CD8-positive, alpha-beta memory T cell (primary cell): ENCODE measurements around the gene MND1. TPM values are rescaled to one million over a fixed set of nuclear protein-coding genes. Genes with fewer than 3 reads are reported as not detected.

Experiments
- CTCF ChIA-PET: fragments of 350-600 bp; sonication (Branson Sonifier 250); formaldehyde crosslinking; loops from one replicate; lab custom pipeline; 2021; ENCODE audit warnings: antibody characterized with exemption; lab: Charles Lee
- POLR2A ChIA-PET: fragments of 350-600 bp; sonication (Branson Sonifier 250); formaldehyde crosslinking; loops from one replicate; lab custom pipeline; 2021; ENCODE audit warnings: antibody characterized with exemption; lab: Charles Lee
- DNase-seq, 5 donors: peaks; one replicate each; pipeline versions ENCODE4 v3.0.0 to v3.0.0-alpha.2; 2020 to 2022; ENCODE audit warnings: mixed read lengths in 1 of 5
- H3K27ac ChIP-seq: one replicate; pipeline ENCODE4 v1.7.0; 2013; ENCODE audit warnings: low read depth, mild to moderate bottlenecking, low read length, moderate library complexity
- H3K27me3 ChIP-seq: 2 replicates; pipeline ENCODE4 v1.7.0; 2013; ENCODE audit warnings: low read length, mild to moderate bottlenecking; ENCODE audit not compliant: insufficient read depth, poor library complexity, severe bottlenecking
- H3K36me3 ChIP-seq: 2 replicates; pipeline ENCODE4 v1.7.0; 2013; ENCODE audit warnings: mild to moderate bottlenecking, low read length, moderate library complexity; ENCODE audit not compliant: insufficient read depth
- H3K4me1 ChIP-seq: 2 replicates; pipeline ENCODE4 v1.7.0; 2013; ENCODE audit warnings: mild to moderate bottlenecking, low read length, moderate library complexity; ENCODE audit not compliant: insufficient read depth
- H3K4me3 ChIP-seq: 2 replicates; pipeline ENCODE4 v1.7.0; 2013; ENCODE audit warnings: mild to moderate bottlenecking, low read length
- H3K9me3 ChIP-seq: 2 replicates; pipeline ENCODE4 v1.7.0; 2013; ENCODE audit warnings: mild to moderate bottlenecking, low read length
- H3K27ac Mint-ChIP-seq, 8 donors: one replicate each; pipeline ENCODE4 v1.8.0; 2020 to 2021; ENCODE audit warnings: mixed read lengths in 8 of 8, mild to moderate bottlenecking in 6 of 8, inconsistent platforms in 3 of 8, moderate library complexity in 3 of 8
- H3K27me3 Mint-ChIP-seq, 2 donors: one replicate each; pipeline ENCODE4 v1.8.0; 2020 to 2021; ENCODE audit warnings: mixed read lengths in 2 of 2, mild to moderate bottlenecking in 1 of 2, moderate library complexity in 1 of 2
- H3K36me3 Mint-ChIP-seq, 3 donors: one replicate each; pipeline ENCODE4 v1.8.0; 2020 to 2021; ENCODE audit warnings: mixed read lengths in 3 of 3, inconsistent platforms in 1 of 3, mild to moderate bottlenecking in 1 of 3
- H3K4me1 Mint-ChIP-seq, 3 donors: one replicate each; pipeline ENCODE4 v1.8.0; 2020 to 2021; ENCODE audit warnings: mixed read lengths in 3 of 3, inconsistent platforms in 1 of 3, mild to moderate bottlenecking in 1 of 3
- H3K4me3 Mint-ChIP-seq, 7 donors: one replicate each; pipeline ENCODE4 v1.8.0; 2020 to 2021; ENCODE audit warnings: mixed read lengths in 7 of 7, mild to moderate bottlenecking in 6 of 7, moderate library complexity in 4 of 7, inconsistent platforms in 2 of 7
- H3K9me3 Mint-ChIP-seq, 5 donors: one replicate each; pipeline ENCODE4 v1.8.0; 2020 to 2022; ENCODE audit warnings: mixed read lengths in 5 of 5, mild to moderate bottlenecking in 3 of 5, moderate library complexity in 2 of 5, inconsistent platforms in 1 of 5
- polyA plus RNA-seq: library from polyadenylated mRNA; unstranded; fragments of 300-500 nt; fragmentation: Illumina TruSeq; gene quantifications from one replicate; pipeline ENCODE4 v1.2.3, GENCODE V29; 2021
- total RNA-seq, 2 experiments: library from RNA; stranded (reverse); gene quantifications; one replicate each; pipeline ENCODE4 v1.2.3, GENCODE V29; 2021

MND1 gene
- total and polyA plus RNA-seq, 3 experiments from 2014 or later, result 0.31 to 21.6 (median 20.2) TPM

DNA sequence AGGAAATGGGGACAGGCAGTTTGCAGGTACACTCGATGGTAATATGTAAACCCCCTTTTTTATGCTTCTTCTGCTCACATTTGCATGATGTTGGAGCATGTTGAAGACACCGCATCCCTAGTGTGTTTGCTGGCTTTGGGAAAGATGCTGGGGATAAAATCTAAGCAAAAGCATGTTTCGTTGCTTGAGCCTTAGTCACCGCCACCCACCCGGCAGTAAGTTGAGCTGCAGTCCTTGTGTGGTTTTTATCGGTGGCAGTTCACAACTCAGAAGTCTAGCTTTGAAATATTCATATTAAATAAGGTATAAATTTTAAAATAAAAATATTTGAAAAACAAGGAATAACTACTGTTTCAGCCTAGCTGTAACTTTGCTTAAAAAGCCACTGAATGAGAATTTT is 21.7 kb upstream of the MND1 start:
- no peak for DNase-seq
- Mint-ChIP-seq H3K4me3 (no peak overlapping the region), H3K27ac (no peak overlapping the region), H3K9me3 (no peaks in the 10 kb centered on the region), H3K4me1 (no peaks in the 10 kb centered on the region), H3K27me3 (peaks cover 8 to 56% of the 10 kb centered on the region in 2 donors), H3K36me3 (no peaks in the 10 kb centered on the region)
- POLR2A ChIA-PET, result no interaction called here
- H3K4me1 ChIP-seq, result no peaks in the 10 kb centered on the region
- CTCF ChIA-PET, result no interaction called here
- H3K36me3 ChIP-seq, result no peaks in the 10 kb centered on the region
- H3K27me3 ChIP-seq, result no peaks in the 10 kb centered on the region
- H3K27ac ChIP-seq, result no peak overlapping the region
- H3K9me3 ChIP-seq, result no peaks in the 10 kb centered on the region
- no peak overlapping the region for H3K4me3 ChIP-seq

DNA sequence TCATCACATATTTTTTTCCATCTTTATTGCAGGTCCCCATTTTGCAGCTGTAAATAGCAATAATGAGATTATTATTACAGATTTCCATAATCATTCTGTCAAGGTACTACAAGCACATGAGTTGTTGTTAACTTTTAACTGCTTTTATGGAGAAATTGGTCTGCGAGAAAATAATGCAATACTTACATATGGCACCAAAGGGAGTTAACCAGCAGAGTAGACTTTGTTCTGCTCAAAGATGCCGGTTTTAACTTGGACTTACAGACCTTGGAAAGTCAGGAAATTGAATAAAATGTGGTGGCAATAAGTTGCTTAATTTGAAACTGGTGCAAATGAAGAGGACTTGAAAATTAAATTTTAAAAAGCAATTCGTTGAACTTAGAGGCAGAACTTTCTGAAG is 20.4 kb upstream of the MND1 start:
- Mint-ChIP-seq H3K4me1 (no peaks in the 10 kb centered on the region), H3K9me3 (no peaks in the 10 kb centered on the region), H3K27me3 (peaks cover 8 to 56% of the 10 kb centered on the region in 2 donors), H3K27ac (no peak overlapping the region), H3K4me3 (no peak overlapping the region), H3K36me3 (no peaks in the 10 kb centered on the region)
- no peaks in the 10 kb centered on the region for H3K36me3 ChIP-seq
- H3K4me1 ChIP-seq, result no peaks in the 10 kb centered on the region
- no peak overlapping the region for H3K4me3 ChIP-seq
- ChIA-PET POLR2A (no interaction called here), CTCF (no interaction called here)
- no peak overlapping the region for H3K27ac ChIP-seq
- no peak for DNase-seq
- H3K27me3 ChIP-seq, result no peaks in the 10 kb centered on the region
- H3K9me3 ChIP-seq, result no peaks in the 10 kb centered on the region

DNA sequence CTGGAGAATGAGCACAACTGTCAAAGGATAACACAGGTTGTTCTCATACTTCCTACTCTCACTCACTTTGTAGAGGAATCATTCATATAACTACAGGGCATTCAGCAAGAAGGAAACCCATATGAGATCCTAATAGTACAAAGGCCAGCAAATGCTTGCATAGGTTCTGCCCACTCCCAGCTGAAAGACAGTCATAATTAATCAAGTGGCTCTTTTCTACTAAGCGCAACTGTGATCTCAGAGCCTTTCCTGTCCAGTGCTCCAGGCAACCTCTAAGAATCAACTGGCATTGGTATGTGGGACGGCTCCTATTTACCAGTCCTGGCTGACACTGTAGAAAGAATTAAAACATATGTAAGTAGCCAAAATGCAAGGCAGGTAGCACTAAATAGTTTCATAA is 18.9 kb upstream of the MND1 start:
- no peaks in the 10 kb centered on the region for H3K36me3 ChIP-seq
- Mint-ChIP-seq H3K27ac (no peak overlapping the region), H3K4me3 (no peak overlapping the region), H3K36me3 (no peaks in the 10 kb centered on the region), H3K4me1 (no peaks in the 10 kb centered on the region), H3K9me3 (no peaks in the 10 kb centered on the region), H3K27me3 (peaks cover 6 to 51% of the 10 kb centered on the region in 2 donors)
- no peak for DNase-seq
- H3K4me3 ChIP-seq, result no peak overlapping the region
- no peaks in the 10 kb centered on the region for H3K9me3 ChIP-seq
- no peaks in the 10 kb centered on the region for H3K4me1 ChIP-seq
- H3K27ac ChIP-seq, result no peak overlapping the region
- H3K27me3 ChIP-seq, result no peaks in the 10 kb centered on the region
- ChIA-PET POLR2A (no interaction called here), CTCF (no interaction called here)

DNA sequence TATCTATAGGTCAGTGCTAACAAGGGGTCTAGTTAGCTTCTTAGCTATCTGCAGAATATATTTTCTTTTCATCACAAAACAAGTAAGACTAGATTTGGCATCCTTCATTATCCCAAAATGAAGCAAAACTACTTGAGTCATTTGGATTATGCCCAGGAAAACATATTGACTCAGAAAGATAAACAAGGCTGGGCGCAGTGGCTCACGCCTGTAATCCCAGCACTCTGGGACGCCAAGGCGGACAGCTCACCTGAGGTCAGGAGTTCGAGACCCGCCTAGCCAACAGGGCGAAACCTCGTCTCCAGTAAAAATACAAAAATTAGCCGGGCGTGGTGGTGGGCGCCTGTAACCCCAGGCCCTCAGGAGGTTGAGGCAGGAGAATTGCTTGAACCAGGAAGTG is 18.0 kb upstream of the MND1 start:
- H3K4me1 Mint-ChIP-seq, result no peaks in the 10 kb centered on the region
- no peak for DNase-seq
- Histone ChIP-seq H3K4me3 (no peak overlapping the region), H3K4me1 (no peaks in the 10 kb centered on the region), H3K9me3 (no peaks in the 10 kb centered on the region), H3K27ac (no peak overlapping the region), H3K36me3 (no peaks in the 10 kb centered on the region), H3K27me3 (no peaks in the 10 kb centered on the region)
- H3K36me3 Mint-ChIP-seq, result no peaks in the 10 kb centered on the region
- H3K27ac Mint-ChIP-seq, result no peak overlapping the region
- POLR2A ChIA-PET, result no interaction called here
- no peaks in the 10 kb centered on the region for H3K9me3 Mint-ChIP-seq
- CTCF ChIA-PET, result interaction anchor here (1.8 kb wide), 1 partner anchor 184 kb away, joined by 6 read pairs; no protein-coding TSS in a partner anchor
- peaks cover 10 to 42% of the 10 kb centered on the region in 2 donors for H3K27me3 Mint-ChIP-seq
- no peak overlapping the region for H3K4me3 Mint-ChIP-seq

DNA sequence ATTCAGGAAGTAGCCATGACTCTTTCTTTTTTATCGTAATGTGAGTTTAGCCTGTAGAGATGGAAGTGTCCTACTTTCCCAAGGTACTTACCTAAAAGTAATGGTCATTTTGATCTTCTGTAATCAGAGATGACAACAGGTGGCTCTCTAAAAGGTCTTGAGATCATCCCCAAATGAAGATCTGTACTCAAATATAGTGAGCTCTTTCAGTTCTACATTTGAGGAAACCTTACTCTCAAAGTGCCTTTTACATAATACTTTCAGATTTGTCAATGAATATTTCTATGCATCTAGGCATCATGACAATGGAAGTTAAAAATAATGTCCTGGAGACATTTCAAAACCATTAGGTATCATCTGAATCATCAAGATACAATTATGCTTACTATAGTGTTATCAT is 17.2 kb upstream of the MND1 start:
- ChIA-PET POLR2A (no interaction called here), CTCF (interaction anchor here (1.8 kb wide), 1 partner anchor 184 kb away, joined by 6 read pairs; no protein-coding TSS in a partner anchor)

DNA sequence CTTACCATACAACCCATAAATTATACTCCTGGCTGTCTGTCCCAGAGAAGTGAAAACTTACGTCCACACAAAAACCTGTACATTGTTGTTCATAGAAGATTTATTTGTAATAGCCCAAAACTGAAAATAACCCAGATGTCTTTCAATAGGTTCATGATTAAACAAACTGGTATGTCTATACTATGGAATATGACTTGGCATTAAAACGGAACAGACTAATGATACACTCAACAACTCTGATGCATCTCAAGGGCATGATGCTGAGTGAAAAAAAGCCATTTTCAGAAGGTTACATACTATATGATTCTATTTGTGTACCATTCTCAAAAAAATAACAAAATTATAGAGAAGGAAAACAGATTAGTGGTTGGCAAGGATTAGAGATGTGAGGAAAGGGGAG is 11.6 kb upstream of the MND1 start:
- H3K27me3 Mint-ChIP-seq, result peaks cover 4 to 7% of the 10 kb centered on the region in 2 donors

More for the DNA sequence above, 17.2 kb upstream of the MND1 start:
- no peak overlapping the region for H3K27ac ChIP-seq
- H3K27me3 Mint-ChIP-seq, result peaks cover 6 to 37% of the 10 kb centered on the region in 2 donors
- H3K27ac Mint-ChIP-seq, result no peak overlapping the region
- no peaks in the 10 kb centered on the region for H3K27me3 ChIP-seq
- no peak overlapping the region for H3K4me3 ChIP-seq
- H3K9me3 Mint-ChIP-seq, result no peaks in the 10 kb centered on the region
- no peaks in the 10 kb centered on the region for H3K9me3 ChIP-seq
- no peaks in the 10 kb centered on the region for H3K36me3 ChIP-seq
- no peaks in the 10 kb centered on the region for H3K4me1 ChIP-seq
- H3K36me3 Mint-ChIP-seq, result no peaks in the 10 kb centered on the region
- DNase-seq, result no peak
- H3K4me1 Mint-ChIP-seq, result no peaks in the 10 kb centered on the region
- H3K4me3 Mint-ChIP-seq, result no peak overlapping the region

DNA sequence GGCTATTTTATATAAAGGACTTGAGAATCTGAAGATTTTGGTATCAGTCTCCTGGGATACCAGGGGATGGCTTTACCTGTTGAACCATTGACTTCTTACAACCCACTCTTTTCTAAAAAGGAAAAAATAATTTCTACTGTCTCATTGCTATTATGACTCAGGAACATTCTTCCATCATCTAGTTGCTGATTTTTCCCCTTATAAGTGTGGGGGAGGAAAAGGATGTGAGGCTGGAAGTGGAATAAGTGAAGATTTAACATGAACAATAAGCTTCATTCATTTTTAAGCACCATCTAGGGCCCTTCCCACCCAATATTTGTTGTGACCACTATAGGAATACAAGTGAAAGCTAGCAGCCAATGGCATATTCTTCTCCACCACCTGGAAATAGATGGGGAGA is 10.6 kb upstream of the MND1 start:
- no peaks in the 10 kb centered on the region for H3K36me3 Mint-ChIP-seq

More for the DNA sequence above, 11.6 kb upstream of the MND1 start:
- no peak for DNase-seq
- Histone ChIP-seq H3K9me3 (no peaks in the 10 kb centered on the region), H3K4me3 (no peak overlapping the region), H3K27me3 (no peaks in the 10 kb centered on the region), H3K4me1 (no peaks in the 10 kb centered on the region), H3K36me3 (no peaks in the 10 kb centered on the region), H3K27ac (no peak overlapping the region)
- Mint-ChIP-seq H3K27ac (no peak overlapping the region), H3K9me3 (no peaks in the 10 kb centered on the region), H3K4me3 (no peak overlapping the region), H3K4me1 (peaks cover 0 to 4% (median 0%) of the 10 kb centered on the region in 3 donors), H3K36me3 (no peaks in the 10 kb centered on the region)
- ChIA-PET CTCF (no interaction called here), POLR2A (no interaction called here)

DNA sequence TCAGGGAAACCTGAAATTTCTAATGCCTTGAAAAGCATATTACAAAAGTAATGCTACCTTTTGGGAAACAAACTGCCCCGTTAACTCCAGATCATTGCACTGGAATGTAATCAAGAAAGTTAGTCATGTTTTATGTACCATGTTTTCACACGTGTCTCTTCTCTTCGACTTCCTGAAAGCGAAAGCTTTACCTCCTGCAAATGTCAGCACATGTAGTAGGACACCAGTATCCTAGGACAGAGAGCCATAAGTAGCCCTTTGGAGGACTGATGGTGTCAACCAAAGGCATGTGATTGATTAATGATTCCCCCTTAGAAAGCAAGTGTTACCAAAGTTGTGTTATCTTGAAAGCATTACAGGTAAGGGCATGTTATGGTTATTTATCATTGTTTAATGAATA is 8.8 kb upstream of the MND1 start:
- H3K9me3 ChIP-seq, result no peaks in the 10 kb centered on the region
- no peaks in the 10 kb centered on the region for H3K4me1 ChIP-seq
- peaks cover 6 to 7% of the 10 kb centered on the region in 2 donors for H3K27me3 Mint-ChIP-seq
- no peaks in the 10 kb centered on the region for H3K27me3 ChIP-seq
- H3K27ac Mint-ChIP-seq, result peak overlapping the region in 1 of 8 donors; percentile 26
- H3K4me3 Mint-ChIP-seq, result no peak overlapping the region
- CTCF ChIA-PET, result interaction anchor here (2.2 kb wide), 1 partner anchor 9 kb away, joined by 6 read pairs; the partner anchor contains the start of gene MND1
- no peak overlapping the region for H3K27ac ChIP-seq
- no peak overlapping the region for H3K4me3 ChIP-seq
- H3K36me3 Mint-ChIP-seq, result no peaks in the 10 kb centered on the region
- POLR2A ChIA-PET, result no interaction called here
- H3K36me3 ChIP-seq, result no peaks in the 10 kb centered on the region
- no peaks in the 10 kb centered on the region for H3K9me3 Mint-ChIP-seq
- DNase-seq, result no peak
- H3K4me1 Mint-ChIP-seq, result peaks cover 0 to 4% (median 0%) of the 10 kb centered on the region in 3 donors

More for the DNA sequence above, 10.6 kb upstream of the MND1 start:
- no peak overlapping the region for H3K27ac Mint-ChIP-seq
- Histone ChIP-seq H3K36me3 (no peaks in the 10 kb centered on the region), H3K27me3 (no peaks in the 10 kb centered on the region), H3K9me3 (no peaks in the 10 kb centered on the region), H3K4me3 (no peak overlapping the region), H3K27ac (no peak overlapping the region), H3K4me1 (no peaks in the 10 kb centered on the region)
- ChIA-PET POLR2A (no interaction called here), CTCF (no interaction called here)
- H3K4me3 Mint-ChIP-seq, result no peak overlapping the region
- H3K27me3 Mint-ChIP-seq, result peaks cover 4 to 7% of the 10 kb centered on the region in 2 donors
- peaks cover 0 to 4% (median 0%) of the 10 kb centered on the region in 3 donors for H3K4me1 Mint-ChIP-seq
- no peak for DNase-seq
- H3K9me3 Mint-ChIP-seq, result no peaks in the 10 kb centered on the region
